ENCODE measurements around the gene MED13L.

The MED13L gene

DNA sequence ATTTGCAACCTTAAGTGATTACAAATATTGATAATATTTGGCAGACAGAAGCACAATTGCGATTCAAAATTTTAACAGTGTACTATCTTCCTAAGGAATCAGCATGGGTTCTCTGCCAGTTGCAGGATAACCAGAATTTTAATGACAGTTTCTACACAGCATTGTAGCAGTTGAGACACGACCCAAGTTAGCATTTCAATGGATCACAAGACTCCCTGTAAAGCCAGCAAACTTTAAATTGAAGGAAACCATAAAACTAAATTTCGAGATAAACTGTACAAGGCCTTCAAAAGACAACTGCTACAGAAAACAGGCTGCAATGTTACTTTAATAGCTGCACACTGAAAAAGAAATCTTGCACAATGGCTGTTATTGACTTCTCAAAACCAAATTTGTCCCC lies 154.9 kb downstream of the MED13L start:
- no peak for DNase-seq

GRCh38 chr12:116121453-116121871 lies 156.0 kb downstream of the MED13L start:
- DNase-seq = no peak

DNA sequence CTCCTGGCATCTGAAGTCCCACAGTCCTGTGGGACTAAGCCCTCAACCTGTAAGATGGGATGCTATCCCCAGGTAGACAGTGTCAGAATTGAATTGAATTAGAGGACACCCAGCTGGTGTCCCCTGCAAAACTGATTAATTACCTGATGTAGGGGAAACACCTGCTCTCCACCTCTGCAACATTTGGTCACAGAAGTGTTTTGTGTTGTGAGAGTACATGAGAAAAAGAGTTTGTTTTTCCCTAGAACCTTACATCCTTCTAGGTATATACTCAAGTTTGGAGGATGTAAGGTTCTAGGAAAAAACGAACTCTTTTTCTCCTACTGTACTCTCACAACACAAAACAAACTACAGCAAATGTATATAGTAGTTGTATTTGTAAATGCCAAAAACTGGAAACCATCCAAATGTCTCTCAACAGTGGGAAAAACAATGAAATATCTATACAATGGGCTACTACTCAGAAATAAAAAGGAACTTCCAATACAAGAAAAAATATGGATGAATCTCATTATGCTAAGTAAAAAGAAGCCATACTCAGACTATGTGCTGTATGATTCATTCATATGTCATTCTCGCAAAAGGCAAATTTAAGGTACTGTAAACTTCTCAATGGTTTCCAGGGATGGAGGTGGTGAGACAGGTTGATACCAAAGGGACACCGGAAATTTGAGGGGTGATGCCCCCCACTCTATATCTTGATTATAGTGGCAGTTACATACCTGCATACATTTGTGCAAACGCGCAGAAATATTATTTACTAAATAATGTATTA lies 160.7 kb downstream of the MED13L start:
- DNase-seq = no peak

DNA sequence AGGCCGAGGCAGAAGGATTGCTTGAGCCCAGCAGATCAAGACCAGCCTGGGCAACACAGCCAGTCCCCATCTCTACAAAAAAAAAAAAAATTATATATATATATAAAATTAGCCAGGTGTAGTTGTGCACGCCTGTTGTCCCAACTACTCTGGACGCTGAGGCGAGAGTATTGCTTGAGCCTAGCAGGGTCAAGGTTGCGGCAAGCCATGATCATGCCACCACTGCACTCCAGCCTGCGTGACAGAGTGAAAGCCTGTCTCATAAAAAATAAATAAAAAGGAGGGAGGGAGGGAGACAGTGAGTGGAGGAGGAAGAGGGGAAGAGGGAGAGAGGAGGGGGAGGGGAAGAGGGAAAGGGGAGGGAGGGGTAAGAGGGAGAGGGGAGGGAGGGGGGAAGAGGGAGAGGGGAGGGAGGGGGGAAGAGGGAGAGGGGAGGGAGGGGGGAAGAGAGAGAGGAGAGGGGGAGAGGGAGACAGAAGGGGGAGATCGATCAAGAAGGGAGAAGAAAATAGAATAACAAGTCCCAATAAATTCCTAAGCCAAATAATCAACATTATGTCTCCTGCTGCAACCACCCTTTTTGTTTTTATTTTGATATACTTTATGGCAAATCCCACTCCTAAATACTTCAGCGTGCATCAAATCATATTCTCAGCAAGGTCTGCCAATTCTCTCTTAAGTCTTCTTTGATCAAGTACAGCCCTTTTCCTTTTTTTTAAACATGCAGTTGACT lies 163.9 kb downstream of the MED13L start:
- no peak for DNase-seq

- no peak for DNase-seq
Measured at GRCh38 chr12:116106870-116107269, 170.6 kb downstream of the MED13L start.

DNA sequence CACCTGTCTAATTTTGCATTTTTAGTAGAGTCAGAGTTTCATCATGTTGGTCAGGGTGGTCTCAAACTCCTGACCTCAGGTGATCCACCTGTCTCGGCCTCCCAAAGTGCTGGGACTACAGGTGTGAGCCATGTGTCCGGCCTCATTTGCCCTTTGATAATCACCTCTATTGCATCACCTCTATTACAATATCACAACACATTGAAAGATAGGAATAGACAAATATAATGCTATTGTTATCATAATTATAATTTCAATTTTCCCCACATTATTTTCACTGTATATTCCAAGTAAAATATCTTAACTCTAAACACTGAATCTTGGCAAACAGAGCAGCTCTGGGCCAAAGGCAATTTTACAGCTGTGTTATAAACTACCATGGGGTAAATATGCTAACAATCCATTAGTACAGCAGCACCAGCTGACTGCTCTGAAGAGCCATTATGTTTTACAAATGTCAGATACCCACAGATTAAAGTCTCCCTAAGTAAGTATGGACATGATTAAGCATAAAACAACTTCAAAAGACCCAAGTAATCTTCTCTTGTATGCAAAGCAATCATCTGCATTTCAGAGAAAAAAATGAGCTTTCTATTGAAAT lies 173.2 kb downstream of the MED13L start:
- DNase-seq = no peak

GRCh38 chr12:116101991-116102390 lies 175.5 kb downstream of the MED13L start:
- DNase-seq = no peak

DNA sequence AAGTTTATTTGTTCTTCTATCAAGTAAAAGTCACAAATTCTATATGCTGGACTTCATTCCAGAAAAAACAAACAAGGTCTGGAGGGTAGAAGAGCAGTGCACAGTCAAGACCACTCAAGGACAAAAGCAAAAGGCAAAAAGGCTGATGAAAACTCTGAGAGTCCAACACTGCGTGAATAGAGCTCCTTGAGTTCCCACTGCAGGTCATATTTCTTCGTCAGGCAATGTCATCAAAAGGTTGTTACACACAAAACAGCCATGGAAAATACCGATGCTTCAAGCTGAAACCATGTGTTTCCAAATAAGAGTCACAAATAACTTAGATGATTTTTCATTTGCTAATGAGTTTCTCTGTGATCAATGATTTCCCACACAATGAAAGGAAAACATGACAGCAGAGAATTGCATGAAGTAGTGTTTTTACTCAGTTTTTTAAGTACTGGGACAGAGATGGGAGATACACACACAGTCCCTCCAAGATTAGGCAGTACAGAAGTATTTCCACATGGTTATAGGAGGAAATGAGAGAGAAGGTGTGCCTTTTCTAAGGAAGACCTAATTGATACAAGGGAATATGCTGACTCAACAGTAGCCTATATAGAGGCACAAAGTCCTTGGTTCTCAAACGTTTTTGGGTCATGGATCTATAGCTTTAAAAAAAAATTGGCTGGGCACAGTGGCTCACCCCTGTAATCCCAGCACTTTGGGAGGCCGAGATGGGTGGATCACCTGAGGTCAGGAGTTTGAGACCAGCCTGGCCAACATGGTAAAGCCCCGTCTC lies 177.7 kb downstream of the MED13L start:
- DNase-seq = no peak

GRCh38 chr12:116096874-116097273 lies 180.6 kb downstream of the MED13L start:
- DNase-seq = no peak

- DNase-seq = no peak
Measured at GRCh38 chr12:116094475-116094874, 183.0 kb downstream of the MED13L start.

GRCh38 chr12:116093915-116094314 lies 183.6 kb downstream of the MED13L start:
- no peak for DNase-seq

DNA sequence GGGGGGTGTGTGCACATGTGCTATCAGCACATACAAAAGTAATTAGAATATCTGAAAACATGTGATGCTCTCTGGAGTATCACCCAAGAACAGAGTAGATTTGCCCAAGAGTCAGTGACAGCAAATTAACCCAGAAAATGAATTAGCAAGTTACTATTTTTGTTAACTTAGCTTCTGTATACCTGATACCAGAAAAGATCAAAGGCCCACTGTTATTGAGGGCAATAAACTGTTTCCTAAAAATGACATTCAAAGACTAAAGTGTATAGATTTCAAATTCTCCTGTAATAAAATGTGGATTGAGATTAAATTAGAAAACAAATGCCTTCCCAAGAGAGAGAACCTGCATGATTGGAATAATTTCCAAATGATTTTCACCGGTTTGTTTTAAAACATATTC lies 184.7 kb downstream of the MED13L start:
- no peak for DNase-seq

DNA sequence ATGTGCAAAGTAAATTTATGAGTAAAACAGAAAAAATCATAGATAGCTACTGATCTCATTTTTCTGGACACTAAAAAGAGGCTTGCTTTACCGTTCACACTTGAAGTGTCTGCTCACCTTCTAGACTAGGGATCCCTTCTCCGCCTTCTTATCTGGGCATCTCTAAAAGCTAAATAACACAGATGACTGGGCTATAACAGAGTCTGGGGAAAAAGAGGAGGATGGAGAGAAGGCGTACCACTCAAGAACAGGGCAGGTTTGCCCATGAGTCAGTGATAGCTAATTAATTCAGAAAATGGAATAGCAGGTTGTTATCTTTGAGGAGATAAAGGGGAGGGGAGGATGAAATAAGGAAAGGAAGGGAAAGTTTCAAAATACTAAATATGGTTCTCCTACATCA lies 185.3 kb downstream of the MED13L start:
- DNase-seq = no peak

GRCh38 chr12:116091579-116091978 lies 185.9 kb downstream of the MED13L start:
- no peak for DNase-seq

DNA sequence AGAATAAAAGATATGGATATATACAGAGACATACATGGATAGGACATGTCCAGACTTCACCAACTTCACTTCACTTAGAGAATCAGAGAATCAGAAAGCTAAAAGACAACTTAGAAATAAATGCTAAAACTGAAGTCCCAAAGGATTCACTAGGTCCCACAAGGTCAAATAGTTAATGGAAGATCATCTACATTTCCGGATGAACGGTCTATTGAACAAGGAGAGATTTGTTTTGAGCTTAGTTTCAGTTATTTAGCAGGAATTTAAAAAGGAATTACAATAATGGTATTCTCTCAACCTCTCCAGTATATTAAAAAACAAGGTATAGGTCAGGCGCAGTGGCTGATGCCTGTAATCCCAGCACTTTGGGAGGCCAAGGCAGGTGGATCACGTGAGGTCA lies 187.0 kb downstream of the MED13L start:
- no peak for DNase-seq

DNA sequence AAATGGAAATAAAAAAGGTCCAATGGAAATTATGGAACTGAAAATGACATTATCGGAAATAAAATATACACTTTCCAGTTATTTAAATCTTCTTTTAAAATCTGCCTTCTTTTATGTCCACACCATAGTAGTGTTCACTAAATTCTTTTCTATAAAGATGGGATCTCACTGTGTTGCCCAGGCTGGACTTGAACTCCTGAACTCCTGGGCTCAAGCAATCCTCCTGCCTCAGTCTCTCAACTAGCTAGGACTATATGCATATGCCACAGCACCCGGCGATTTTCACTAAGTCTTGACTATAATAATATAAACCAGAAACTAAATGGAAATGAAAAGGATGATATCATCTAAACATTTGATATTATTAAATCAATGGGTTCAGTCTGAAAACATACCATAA lies 188.4 kb downstream of the MED13L start:
- no peak for DNase-seq

DNA sequence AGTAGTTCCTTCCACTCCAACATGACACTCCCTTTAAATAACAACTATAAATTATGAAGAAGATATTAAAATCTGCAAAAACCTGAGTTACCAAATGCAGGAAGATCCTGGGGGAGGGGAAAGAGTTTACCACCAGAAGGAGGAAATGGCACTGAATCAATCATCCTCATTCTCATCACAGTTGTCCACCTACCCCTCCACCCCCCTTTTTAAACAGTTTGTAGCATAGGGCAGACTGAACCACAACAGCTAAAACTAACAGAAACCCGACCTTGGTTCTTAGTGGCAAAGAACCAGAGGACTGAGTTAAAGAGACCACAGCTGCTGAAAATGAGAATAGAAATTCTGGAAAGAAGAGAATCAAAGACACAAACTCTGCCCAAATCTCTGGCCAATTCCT lies 189.5 kb downstream of the MED13L start:
- DNase-seq = no peak

- no peak for DNase-seq
Measured at GRCh38 chr12:116087399-116087798, 190.1 kb downstream of the MED13L start.

GRCh38 chr12:116080415-116080814 lies 197.1 kb downstream of the MED13L start:
- no peak for DNase-seq

- DNase-seq = no peak
Measured at GRCh38 chr12:116078396-116078795, 199.1 kb downstream of the MED13L start.

GRCh38 chr12:116077431-116077830 lies 200.1 kb downstream of the MED13L start:
- no peak for DNase-seq

- no peak for DNase-seq
Measured at GRCh38 chr12:116076399-116076798, 201.1 kb downstream of the MED13L start.

GRCh38 chr12:116074686-116075085 lies 202.8 kb downstream of the MED13L start:
- no peak for DNase-seq
